H1 (cell line): ENCODE measurements around the gene FCRL2. TPM values are rescaled to one million over a fixed set of nuclear protein-coding genes. Genes with fewer than 3 reads are reported as not detected.

ENCODE experiments used
- CTCF ChIA-PET: fragments of 300-600 bp; sonication (Branson Sonifier 250); formaldehyde crosslinking; loops from one replicate; lab custom pipeline; 2021; ENCODE audit not compliant: partially characterized antibody; lab: Charles Lee
- POLR2A ChIA-PET: fragments of 300-600 bp; sonication (Branson Sonifier 250); formaldehyde crosslinking; loops from one replicate; lab custom pipeline; 2021; ENCODE audit warnings: inconsistent platforms; ENCODE audit not compliant: partially characterized antibody; lab: Charles Lee
- DNase-seq, 2 experiments: peaks; one replicate each; pipeline versions ENCODE4 v3.0.0 to v3.0.0-alpha.2; 2010 to 2022; ENCODE audit warnings: low spot score in 2 of 2, low read depth in 1 of 2, mixed read lengths in 1 of 2
- FAIRE-seq: peaks from 2 replicates; lab custom pipeline; 2011; peaks lifted over from hg19 to GRCh38; lab: Jason Lieb, UNC
- H2AFZ ChIP-seq: 2 replicates; pipeline ENCODE4 v1.8.1; 2012; ENCODE audit warnings: low read length, inconsistent platforms
- H2AK5ac ChIP-seq: 2 replicates; pipeline ENCODE4 v1.6.1; 2013; ENCODE audit warnings: low read depth, low read length
- H2BK120ac ChIP-seq: replicated peaks from 2 replicates; pipeline ENCODE3; 2013; ENCODE audit warnings: low read depth, low read length, inconsistent platforms
- H2BK12ac ChIP-seq: 2 replicates; pipeline ENCODE4 v1.6.1; 2013; ENCODE audit warnings: low read depth, low read length
- H2BK15ac ChIP-seq: 2 replicates; pipeline ENCODE4 v1.6.1; 2013; ENCODE audit warnings: low read length
- H2BK20ac ChIP-seq: 2 replicates; pipeline ENCODE4 v1.6.1; 2013; ENCODE audit warnings: low read length
- H2BK5ac ChIP-seq: 2 replicates; pipeline ENCODE4 v1.6.1; 2013; ENCODE audit warnings: low read depth, low read length
- H3K14ac ChIP-seq: 2 replicates; pipeline ENCODE4 v1.6.1; 2013; ENCODE audit warnings: inconsistent platforms; ENCODE audit not compliant: insufficient read length
- H3K18ac ChIP-seq: 2 replicates; pipeline ENCODE4 v1.6.1; 2013; ENCODE audit warnings: low read length; ENCODE audit errors: extremely low read depth
- H3K23ac ChIP-seq: 2 replicates; pipeline ENCODE4 v1.6.1; 2013; ENCODE audit warnings: inconsistent platforms; ENCODE audit not compliant: insufficient read length
- H3K23me2 ChIP-seq: 2 replicates; pipeline ENCODE4 v1.6.1; 2013; ENCODE audit warnings: low read depth, low read length
- H3K27ac ChIP-seq: 2 replicates; pipeline ENCODE4 v1.6.1; 2011; ENCODE audit warnings: low read depth, low read length, inconsistent platforms
- H3K27me3 ChIP-seq, 4 experiments: replicated peaks in 1 of 4; 1 replicate in 1 of 4; 2 replicates in 3 of 4; pipeline versions ENCODE4 v1.6.1 to v1.8.1; 2011 to 2013; ENCODE audit warnings: low read length in 3 of 4, mild to moderate bottlenecking in 3 of 4, inconsistent platforms in 2 of 4, mixed read lengths in 2 of 4, moderate library complexity in 1 of 4; ENCODE audit not compliant: control insufficient read depth in 3 of 4, insufficient read depth in 3 of 4; ENCODE audit errors: extremely low read depth in 1 of 4
- H3K36me3 ChIP-seq, 4 experiments: 2 replicates each; pipeline versions ENCODE4 v1.6.1 to v1.8.1; 2011 to 2013; ENCODE audit warnings: mild to moderate bottlenecking in 4 of 4, low read length in 3 of 4, moderate library complexity in 2 of 4, control low read depth in 1 of 4, inconsistent platforms in 1 of 4; ENCODE audit not compliant: insufficient read depth in 4 of 4, control insufficient read depth in 2 of 4
- H3K4ac ChIP-seq: replicated peaks from 2 replicates; pipeline ENCODE3; 2013; ENCODE audit warnings: low read length, low read depth, mixed read lengths, inconsistent platforms; ENCODE audit not compliant: insufficient read length
- H3K4me1 ChIP-seq, 4 experiments: replicated peaks in 1 of 4; 1 replicate in 1 of 4; 2 replicates in 3 of 4; pipeline versions ENCODE4 v1.6.1 to v1.8.1; 2011 to 2013; ENCODE audit warnings: low read length in 3 of 4, inconsistent platforms in 2 of 4, mixed read lengths in 1 of 4; ENCODE audit not compliant: insufficient read depth in 4 of 4, control insufficient read depth in 3 of 4
- H3K4me2 ChIP-seq, 2 experiments: 2 replicates each; pipeline versions ENCODE4 v1.6.1 to v1.8.1; 2011 to 2013; ENCODE audit warnings: low read depth in 2 of 2, low read length in 2 of 2, control low read depth in 1 of 2, inconsistent platforms in 1 of 2, mild to moderate bottlenecking in 1 of 2; ENCODE audit not compliant: insufficient read depth in 1 of 2
- H3K4me3 ChIP-seq, 4 experiments: fragments of 200-600, 300-600 bp in 1 of 4; sonication (generic), shearing (Covaris generic), sonication (Bioruptor Twin) in 1 of 4; 2 replicates each; pipeline versions ENCODE4 v1.5.1 to v1.8.1; 2011 to 2016; ENCODE audit warnings: low read length in 4 of 4, low read depth in 3 of 4, control low read depth in 2 of 4, inconsistent platforms in 2 of 4, mild to moderate bottlenecking in 2 of 4, mixed read lengths in 1 of 4, moderate library complexity in 1 of 4; ENCODE audit not compliant: insufficient read depth in 2 of 4; ENCODE audit errors: extremely low read depth in 1 of 4
- H3K56ac ChIP-seq: replicated peaks from 2 replicates; pipeline ENCODE3; 2013; ENCODE audit warnings: low read depth, mild to moderate bottlenecking, mixed read lengths, low read length, inconsistent platforms; ENCODE audit not compliant: insufficient read length
- H3K79me1 ChIP-seq: 2 replicates; pipeline ENCODE4 v1.6.1; 2013; ENCODE audit warnings: low read depth, low read length, control low read depth
- H3K79me2 ChIP-seq, 2 experiments: 2 replicates each; pipeline versions ENCODE4 v1.6.1 to v1.8.1; 2012 to 2013; ENCODE audit warnings: low read length in 2 of 2, mild to moderate bottlenecking in 2 of 2, inconsistent platforms in 1 of 2; ENCODE audit not compliant: insufficient read depth in 2 of 2, control insufficient read depth in 1 of 2
- H3K9ac ChIP-seq, 4 experiments: replicated peaks in 1 of 4; 1 replicate in 1 of 4; 2 replicates in 3 of 4; pipeline versions ENCODE4 v1.6.1 to v1.8.1; 2011 to 2013; ENCODE audit warnings: low read depth in 3 of 4, low read length in 3 of 4, control low read depth in 2 of 4, mild to moderate bottlenecking in 2 of 4, moderate library complexity in 2 of 4, inconsistent platforms in 1 of 4; ENCODE audit errors: extremely low read depth in 1 of 4
- H3K9me3 ChIP-seq, 2 experiments: 2 replicates each; pipeline versions ENCODE4 v1.6.1 to v1.8.1; 2012 to 2013; ENCODE audit warnings: mild to moderate bottlenecking in 2 of 2, moderate library complexity in 2 of 2, control low read depth in 1 of 2, inconsistent platforms in 1 of 2, low read depth in 1 of 2, low read length in 1 of 2, mixed read lengths in 1 of 2; ENCODE audit not compliant: insufficient read depth in 2 of 2
- H4K20me1 ChIP-seq, 2 experiments: replicated peaks in 1 of 2; 2 replicates each; pipeline versions ENCODE3 to v1.8.1; 2011 to 2013; ENCODE audit warnings: inconsistent platforms in 2 of 2, low read length in 2 of 2, mild to moderate bottlenecking in 1 of 2; ENCODE audit not compliant: insufficient read depth in 2 of 2, control insufficient read depth in 1 of 2
- H4K5ac ChIP-seq: 2 replicates; pipeline ENCODE4 v1.6.1; 2013; ENCODE audit warnings: low read length, low read depth, mixed read lengths, inconsistent platforms; ENCODE audit not compliant: insufficient read length
- H4K8ac ChIP-seq: 2 replicates; pipeline ENCODE4 v1.8.0; 2013; ENCODE audit warnings: mild to moderate bottlenecking, moderate library complexity, low read length, inconsistent platforms; ENCODE audit not compliant: insufficient read depth; ENCODE audit errors: extremely low read depth
- H4K91ac ChIP-seq: replicated peaks from 2 replicates; pipeline ENCODE3; 2013; ENCODE audit warnings: low read length, mixed read lengths, inconsistent platforms; ENCODE audit not compliant: insufficient read length
- CEBPB ChIP-seq: IDR thresholded peaks from 2 replicates; pipeline ENCODE4 v1.6.1; 2012; ENCODE audit warnings: low read depth, low read length
- CHD2 ChIP-seq: IDR thresholded peaks from 2 replicates; pipeline ENCODE4 v1.6.1; 2012; ENCODE audit warnings: low read length, improper control_type of control experiment
- EZH2 ChIP-seq: fragments of 200-600 bp; sonication (generic); IDR thresholded peaks from 2 replicates; pipeline ENCODE4 v1.7.1; 2012; ENCODE audit warnings: low read depth, mild to moderate bottlenecking, moderate library complexity, low read length, inconsistent platforms; ENCODE audit not compliant: severe bottlenecking
- FOSL1 ChIP-seq: IDR thresholded peaks from 2 replicates; pipeline ENCODE4 v1.6.1; 2011; ENCODE audit warnings: mild to moderate bottlenecking, low read depth, low read length, moderate library complexity; ENCODE audit not compliant: insufficient read depth
- JUN ChIP-seq: IDR thresholded peaks from 2 replicates; pipeline ENCODE4 v1.6.1; 2011; ENCODE audit warnings: low read depth, mild to moderate bottlenecking, improper control_type of control experiment, low read length
- KDM1A ChIP-seq: fragments of 200-600, 300-600 bp; sonication (generic); IDR thresholded peaks from 2 replicates; pipeline ENCODE4 v1.7.1; 2016; ENCODE audit warnings: mild to moderate bottlenecking, low read length, borderline replicate concordance
- KDM4A ChIP-seq: IDR thresholded peaks from one replicate; pipeline ENCODE4 v1.7.1; 2012; ENCODE audit warnings: low read depth, mild to moderate bottlenecking, moderate library complexity, low read length, inconsistent platforms; ENCODE audit not compliant: severe bottlenecking
- POLR2A ChIP-seq, 2 experiments: IDR thresholded peaks; 1 replicate in 1 of 2; 2 replicates in 1 of 2; pipeline ENCODE4 v1.6.1; 2011; ENCODE audit warnings: low read depth in 2 of 2, low read length in 2 of 2, mild to moderate bottlenecking in 2 of 2; ENCODE audit errors: control extremely low read depth in 1 of 2
- POU5F1 ChIP-seq: IDR thresholded peaks from 2 replicates; pipeline ENCODE4 v1.6.1; 2011; ENCODE audit warnings: low read depth, mild to moderate bottlenecking, low read length, moderate library complexity
- RXRA ChIP-seq: IDR thresholded peaks from 2 replicates; pipeline ENCODE4 v1.6.1; 2011; ENCODE audit warnings: low read depth, mild to moderate bottlenecking, low read length, moderate library complexity; ENCODE audit not compliant: insufficient read depth
- SAP30 ChIP-seq: fragments of 300-600 bp; sonication (generic); IDR thresholded peaks from 2 replicates; pipeline ENCODE4 v1.7.1; 2012; ENCODE audit warnings: low read length, moderate library complexity, mild to moderate bottlenecking, inconsistent platforms; ENCODE audit not compliant: insufficient read depth, insufficient replicate concordance
- SIX5 ChIP-seq: IDR thresholded peaks from 2 replicates; pipeline ENCODE4 v1.6.1; 2011; ENCODE audit warnings: mild to moderate bottlenecking, low read depth, low read length
- SP4 ChIP-seq: IDR thresholded peaks from 2 replicates; pipeline ENCODE4 v1.6.1; 2012; ENCODE audit warnings: low read length, inconsistent platforms
- WGBS, 2 experiments: shearing (Covaris generic) in 1 of 2; methylation state at CpG; one replicate each; pipeline versions ENCODE4 v1.1.6 to v1.1.7; 2013 to 2015; ENCODE audit warnings: low lambda C conversion rate in 2 of 2, mixed read lengths in 2 of 2, inconsistent platforms in 1 of 2, low coverage in 1 of 2, missing lambda C conversion rate in 1 of 2; ENCODE audit not compliant: insufficient replicate concordance in 2 of 2, insufficient coverage in 1 of 2, insufficient read length in 1 of 2; ENCODE audit errors: extremely low coverage in 1 of 2, missing lambda C conversion rate in 1 of 2; 5-methylcytosine and 5-hydroxymethylcytosine counted together
- polyA plus RNA-seq, 7 experiments: library from polyadenylated mRNA; depleted of rRNA in 3 of 7; stranded (reverse) in 5 of 7; unstranded in 2 of 7; fragments of >200 nt in 5 of 7; fragments of 200-250 nt in 2 of 7; gene quantifications; 1 replicate in 5 of 7; 2 replicates in 1 of 7; 4 replicates in 1 of 7; pipeline versions ENCODE4 v1.2.1 to v1.2.3, GENCODE V29; 2011 to 2013; ENCODE audit warnings: missing spikeins in 2 of 7, mixed read lengths in 2 of 7
- total RNA-seq: library from RNA; stranded (reverse); fragmentation: NEBNext Ultra II Directional; extraction: Animal tissue kit (Norgen Biotek cat#: 25700); gene quantifications from 2 replicates; pipeline ENCODE4 v1.2.1, GENCODE V29; 2021
- TF ChIP-seq, protein P1 (sequence below): IDR thresholded peaks from 2 replicates; pipeline ENCODE4 v1.6.1; 2011; ENCODE audit warnings: low read length, improper control_type of control experiment

The FCRL2 gene
- total and polyA plus RNA-seq, 2 of the 8 experiments (the other 6 are each of a cell fraction or from before 2014, with no cell fraction given) = not detected

DNA sequence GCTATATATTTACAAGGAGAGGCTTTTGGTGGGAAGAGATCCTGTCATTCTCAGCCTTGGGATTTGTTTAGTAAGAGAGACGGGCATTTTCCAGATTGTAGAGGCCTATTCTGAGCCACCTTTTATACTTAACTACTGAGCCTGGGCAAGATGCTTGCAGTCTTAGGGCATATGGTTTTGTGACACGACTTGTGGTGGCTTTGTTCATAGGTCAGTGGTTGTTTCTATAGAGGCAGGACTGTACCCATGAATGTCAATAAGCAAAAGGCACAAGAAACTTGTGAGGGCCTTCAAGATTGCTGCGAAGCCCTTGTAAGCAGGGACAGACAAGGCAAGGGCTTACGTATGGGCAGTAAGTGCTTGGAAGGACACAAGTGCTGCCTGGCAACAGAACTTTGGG, 73.0 kb downstream of the FCRL2 start:
- Histone ChIP-seq H4K5ac (no peak overlapping the region), H4K8ac (no peak overlapping the region), H3K27ac (no peak overlapping the region), H2BK12ac (no peak overlapping the region), H3K9ac (no peak overlapping the region), H4K20me1 (no peaks in the 10 kb centered on the region), H3K36me3 (no peaks in the 10 kb centered on the region), H3K4me3 (no peak overlapping the region), H3K4ac (no peak overlapping the region), H3K4me2 (no peak overlapping the region), H2BK15ac (no peak overlapping the region), H2BK20ac (no peak overlapping the region), H3K23me2 (no peaks in the 10 kb centered on the region), H3K18ac (no peak overlapping the region), H3K23ac (no peak overlapping the region), H3K56ac (no peak overlapping the region), H2AFZ (no peak overlapping the region), H2BK120ac (no peak overlapping the region), H3K27me3 (no peaks in the 10 kb centered on the region), H2BK5ac (no peak overlapping the region), H3K14ac (no peak overlapping the region), H2AK5ac (no peak overlapping the region), H3K4me1 (no peaks in the 10 kb centered on the region), H3K9me3 (no peaks in the 10 kb centered on the region), H4K91ac (no peak overlapping the region), H3K79me2 (no peaks in the 10 kb centered on the region), H3K79me1 (no peaks in the 10 kb centered on the region)
- DNase-seq = no peak
- CTCF ChIA-PET = interaction anchor here (2.0 kb wide), 1 partner anchor 13 kb away, joined by 5 read pairs; no protein-coding TSS in a partner anchor
- POLR2A ChIA-PET = no interaction called here
- 89% methylated on average over 4 of the region's 4 CpGs; no CpG with 5 or more reads in 1 of the 2 experiments for WGBS, 2 experiments
- no peak for FAIRE-seq
- TF ChIP-seq KDM4A (no peak), SP4 (no peak), FOSL1 (no peak), POU5F1 (no peak), JUN (no peak), POLR2A (IDR thresholded peaks at IDR 0.05; ENCODE audit: control extremely low read depth in 1 of 2, low read depth in 2 of 2, low read length in 2 of 2) (no peak), KDM1A (no peak), SAP30 (no peak), CEBPB (no peak), CHD2 (no peak), SIX5 (no peak), RXRA (no peak), EZH2 (no peak)
- TF ChIP-seq, protein P1, sequence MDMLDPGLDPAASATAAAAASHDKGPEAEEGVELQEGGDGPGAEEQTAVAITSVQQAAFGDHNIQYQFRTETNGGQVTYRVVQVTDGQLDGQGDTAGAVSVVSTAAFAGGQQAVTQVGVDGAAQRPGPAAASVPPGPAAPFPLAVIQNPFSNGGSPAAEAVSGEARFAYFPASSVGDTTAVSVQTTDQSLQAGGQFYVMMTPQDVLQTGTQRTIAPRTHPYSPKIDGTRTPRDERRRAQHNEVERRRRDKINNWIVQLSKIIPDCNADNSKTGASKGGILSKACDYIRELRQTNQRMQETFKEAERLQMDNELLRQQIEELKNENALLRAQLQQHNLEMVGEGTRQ = no peak
